Neutrophil (primary cell): ENCODE data around the gene THAP3.
A peak's percentile ranks its signal among the peaks of the same experiment; 100 is the strongest.

ENCODE experiments used
- H3K27ac ChIP-seq: fragments of 200-600 bp; sonication (generic); 2 replicates; pipeline ENCODE4 v1.5.1; 2016; ENCODE audit warnings: mild to moderate bottlenecking, moderate library complexity
- H3K27me3 ChIP-seq: fragments of 200-600 bp; sonication (generic); 2 replicates; pipeline ENCODE4 v1.6.0; 2016; ENCODE audit warnings: mild to moderate bottlenecking
- H3K36me3 ChIP-seq: fragments of 200-600 bp; sonication (generic); 2 replicates; pipeline ENCODE4 v1.5.1; 2017
- H3K4me1 ChIP-seq, 2 experiments: fragments of 200-600 bp in 1 of 2; sonication (generic) in 1 of 2; 1 replicate in 1 of 2; 2 replicates in 1 of 2; pipeline versions ENCODE4 v1.5.1 to v1.6.1; 2013 to 2016; ENCODE audit warnings: low read depth in 1 of 2, low read length in 1 of 2, mild to moderate bottlenecking in 1 of 2, moderate library complexity in 1 of 2; ENCODE audit not compliant: control insufficient read depth in 1 of 2, insufficient read depth in 1 of 2
- H3K4me3 ChIP-seq, 2 experiments: fragments of 200-600 bp in 1 of 2; sonication (generic) in 1 of 2; 1 replicate in 1 of 2; 2 replicates in 1 of 2; pipeline ENCODE4 v1.5.1; 2013 to 2016; ENCODE audit warnings: low read depth in 1 of 2, low read length in 1 of 2, mild to moderate bottlenecking in 1 of 2, moderate library complexity in 1 of 2
- H3K9me3 ChIP-seq: fragments of 200-600 bp; sonication (generic); 2 replicates; pipeline ENCODE4 v1.5.1; 2016
- CTCF ChIP-seq: fragments of 200-600 bp; sonication (generic); IDR thresholded peaks from 2 replicates; pipeline ENCODE4 v1.5.1; 2016; ENCODE audit warnings: antibody characterized with exemption

The THAP3 gene

GRCh38 chr1:6624710-6625583, at the start of gene THAP3:
THAP3 (plus strand) TSS chr1:6624868; CDS start chr1:6625219, 351 bp downstream.
- TF ChIP-seq CTCF: peak; percentile 81
- H3K36me3 ChIP-seq: peaks cover 45% of the 10 kb centered on the region

GRCh38 chr1:6577831-6578525, 46.7 kb upstream of the THAP3 start:
- no peak overlapping the region for H3K27ac ChIP-seq
- peaks cover 1% of the 10 kb centered on the region for H3K27me3 ChIP-seq
- no peak overlapping the region for H3K4me3 ChIP-seq
- no peak for TF ChIP-seq CTCF
- peaks cover 36 to 37% of the 10 kb centered on the region in 2 experiments for H3K4me1 ChIP-seq
- H3K9me3 ChIP-seq: no peaks in the 10 kb centered on the region
- H3K36me3 ChIP-seq: no peaks in the 10 kb centered on the region

More at GRCh38 chr1:6624710-6625583, at the start of gene THAP3:
- H3K4me1 ChIP-seq: peaks cover 13 to 17% of the 10 kb centered on the region in 2 experiments
- H3K27ac ChIP-seq: peak within 1 kb of the TSS; percentile 69
- H3K9me3 ChIP-seq: no peaks in the 10 kb centered on the region
- no peaks in the 10 kb centered on the region for H3K27me3 ChIP-seq
- peak within 1 kb of the TSS; percentile 69 to 74 for H3K4me3 ChIP-seq

GRCh38 chr1:6578624-6579373, 45.9 kb upstream of the THAP3 start:
- no peak for TF ChIP-seq CTCF
- H3K4me1 ChIP-seq: peaks cover 38 to 42% of the 10 kb centered on the region in 2 experiments
- peak overlapping the region; percentile 83 to 88 for H3K4me3 ChIP-seq

GRCh38 chr1:6579374-6580118, 45.1 kb upstream of the THAP3 start, which contains the start of gene ZBTB48:
ZBTB48 (plus strand) TSS chr1:6579994; CDS start chr1:6580610, 616 bp downstream.
- Histone ChIP-seq H3K4me1 (peaks cover 38 to 42% of the 10 kb centered on the region in 2 experiments), H3K27me3 (no peaks in the 10 kb centered on the region), H3K27ac (peak within 1 kb of the TSS; percentile 93), H3K4me3 (peak within 1 kb of the TSS; percentile 83 to 88), H3K9me3 (no peaks in the 10 kb centered on the region), H3K36me3 (peaks cover 8% of the 10 kb centered on the region)
- peak; percentile 25 for TF ChIP-seq CTCF

More at GRCh38 chr1:6578624-6579373, 45.9 kb upstream of the THAP3 start:
- Histone ChIP-seq H3K27ac (peak overlapping the region; percentile 93), H3K9me3 (no peaks in the 10 kb centered on the region), H3K27me3 (no peaks in the 10 kb centered on the region), H3K36me3 (peaks cover under 1% of the 10 kb centered on the region)
